BLaER1 treated with 17β-estradiol and CSF1 and Interleukin-3, amounts not matched to agents 10 nM and 100 nM (cell line): ENCODE results near the gene SRRT.

Experiments used
- H3K27ac ChIP-seq, 11 experiments: shearing (Covaris generic); formaldehyde crosslinking; 2 replicates each; pipeline ENCODE4 v1.8.1; 2022
- H3K27me3 ChIP-seq, 11 experiments: shearing (Covaris generic); formaldehyde crosslinking; 2 replicates each; pipeline ENCODE4 v1.8.1; 2022
- H3K36me3 ChIP-seq, 11 experiments: shearing (Covaris generic); formaldehyde crosslinking; 2 replicates each; pipeline ENCODE4 v1.8.1; 2022
- H3K4me1 ChIP-seq, 10 experiments: shearing (Covaris generic); formaldehyde crosslinking; 2 replicates each; pipeline ENCODE4 v1.8.1; 2022
- H3K4me2 ChIP-seq, 11 experiments: shearing (Covaris generic); formaldehyde crosslinking; 2 replicates each; pipeline ENCODE4 v1.8.1; 2022
- H3K4me3 ChIP-seq, 10 experiments: shearing (Covaris generic); formaldehyde crosslinking; 2 replicates each; pipeline ENCODE4 v1.8.1; 2022
- H3K9ac ChIP-seq, 11 experiments: shearing (Covaris generic); formaldehyde crosslinking; 2 replicates each; pipeline ENCODE4 v1.8.1; 2022
- H3K9me3 ChIP-seq, 11 experiments: shearing (Covaris generic); formaldehyde crosslinking; replicated peaks in 1 of 11; 2 replicates each; pipeline ENCODE4 v1.8.1; 2022
- H4K20me1 ChIP-seq, 11 experiments: shearing (Covaris generic); formaldehyde crosslinking; 2 replicates each; pipeline ENCODE4 v1.8.1; 2022
- Cebpa-rat ChIP-seq, 11 experiments: shearing (Covaris generic); IDR thresholded peaks; 2 replicates each; pipeline ENCODE4 v1.8.1; 2022

Gene SRRT

DNA sequence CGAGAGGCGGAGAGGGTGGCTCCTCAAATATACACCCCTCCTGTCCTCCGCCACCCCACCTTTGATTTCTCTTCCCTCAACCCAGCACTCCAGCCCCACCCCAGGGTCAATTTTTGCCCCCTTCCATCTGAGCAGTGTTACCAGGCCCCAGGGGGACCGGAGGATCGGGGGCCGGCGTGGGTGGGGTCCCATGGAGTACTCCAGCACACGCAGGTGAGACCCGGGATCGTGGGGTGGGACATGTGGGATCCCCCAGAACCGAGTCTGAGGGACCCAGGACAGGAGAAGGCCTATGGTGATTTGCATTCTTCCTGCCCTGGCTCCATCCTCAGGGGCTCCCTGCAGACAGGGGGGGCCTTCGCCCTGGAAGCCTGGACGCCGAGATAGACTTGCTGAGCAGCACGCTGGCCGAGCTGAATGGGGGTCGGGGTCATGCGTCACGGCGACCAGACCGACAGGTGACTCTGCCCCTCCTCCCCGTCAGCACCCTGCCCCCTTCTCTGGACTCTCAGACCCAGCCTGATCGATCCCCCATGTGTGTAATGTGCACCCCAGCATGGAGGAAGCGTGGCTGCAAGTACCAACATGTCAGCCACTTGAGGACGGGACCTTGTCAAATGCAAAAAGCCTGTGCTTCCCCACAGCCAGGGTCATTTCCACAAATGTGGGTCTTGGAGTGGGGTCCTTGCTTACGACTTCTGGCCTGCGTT is 7.0 kb upstream of the SRRT start:
- peak overlapping the region; percentile 76 to 99 (median 95) for H3K4me3 ChIP-seq
- TF ChIP-seq Cebpa-rat (IDR thresholded peaks at IDR 0.05): no peak
- H3K9me3 ChIP-seq: no peaks in the 10 kb centered on the region
- peaks cover 0 to 16% (median 5%) of the 10 kb centered on the region in 11 experiments; a peak in 8 of 22 replicates for H4K20me1 ChIP-seq
- H3K4me1 ChIP-seq: peaks cover 56 to 74% (median 68%) of the 10 kb centered on the region in 10 experiments
- H3K9ac ChIP-seq: peak overlapping the region; percentile 88 to 99 (median 96)
- H3K36me3 ChIP-seq: peaks cover 33 to 61% (median 52%) of the 10 kb centered on the region in 11 experiments
- no peaks in the 10 kb centered on the region for H3K27me3 ChIP-seq
- peak overlapping the region; percentile 93 to 99 (median 98) for H3K4me2 ChIP-seq
- H3K27ac ChIP-seq: peak overlapping the region; percentile 87 to 98 (median 95)

DNA sequence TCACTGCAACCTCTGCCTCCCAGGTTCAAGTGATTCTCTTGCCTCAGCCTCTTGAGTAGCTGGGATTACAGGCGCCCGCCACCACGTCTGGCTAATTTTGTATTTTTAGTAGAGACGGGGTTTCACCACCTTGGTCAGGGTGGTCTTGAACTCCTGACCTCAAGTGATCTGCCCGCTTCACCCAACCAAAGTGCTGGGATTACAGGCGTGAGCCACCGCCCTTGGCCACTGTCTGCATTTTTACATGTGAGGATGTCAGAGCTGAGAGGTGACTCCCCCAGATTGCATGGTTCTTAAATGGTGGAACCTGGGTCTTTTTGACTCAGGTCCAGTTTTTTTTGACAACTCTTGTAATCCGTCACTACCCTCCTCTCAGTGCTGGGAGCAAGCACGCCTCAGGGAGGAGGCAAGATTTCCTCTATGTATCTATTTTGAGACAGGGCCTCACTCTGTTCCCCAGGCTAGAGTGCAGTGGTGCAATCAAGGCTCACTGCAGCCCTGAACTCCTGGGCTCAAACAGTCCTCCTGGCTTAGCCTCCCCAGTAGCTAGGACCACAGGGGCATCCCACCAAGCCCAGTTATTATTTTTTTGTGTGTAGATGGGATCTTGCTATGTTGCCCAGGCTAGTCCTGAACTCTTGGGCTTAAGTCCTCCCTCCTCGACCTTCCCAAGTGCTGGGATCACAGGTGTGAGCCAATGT is 1.2 kb upstream of the SRRT start:
- H4K20me1 ChIP-seq: peaks cover 31 to 36% (median 34%) of the 10 kb centered on the region in 11 experiments; a peak in 21 of 22 replicates
- no peaks in the 10 kb centered on the region for H3K27me3 ChIP-seq
- H3K36me3 ChIP-seq: peaks cover 64 to 77% (median 73%) of the 10 kb centered on the region in 11 experiments
- no peak for TF ChIP-seq Cebpa-rat (IDR thresholded peaks at IDR 0.05)
- peak overlapping the region; percentile 63 to 88 (median 78) for H3K4me2 ChIP-seq
- peaks cover 44 to 69% (median 61%) of the 10 kb centered on the region in 10 experiments for H3K4me1 ChIP-seq
- peak overlapping the region in 8 of 10 experiments; percentile 82 to 93 (median 88); a peak in 9 of 20 replicates for H3K4me3 ChIP-seq
- H3K27ac ChIP-seq: peak overlapping the region; percentile 73 to 97 (median 91); a peak in 20 of 22 replicates
- H3K9ac ChIP-seq: peak overlapping the region in 10 of 11 experiments; percentile 86 to 96 (median 94); a peak in 16 of 22 replicates
- H3K9me3 ChIP-seq: peaks cover 0 to 6% (median 0%) of the 10 kb centered on the region in 11 experiments; a peak in 3 of 22 replicates

DNA sequence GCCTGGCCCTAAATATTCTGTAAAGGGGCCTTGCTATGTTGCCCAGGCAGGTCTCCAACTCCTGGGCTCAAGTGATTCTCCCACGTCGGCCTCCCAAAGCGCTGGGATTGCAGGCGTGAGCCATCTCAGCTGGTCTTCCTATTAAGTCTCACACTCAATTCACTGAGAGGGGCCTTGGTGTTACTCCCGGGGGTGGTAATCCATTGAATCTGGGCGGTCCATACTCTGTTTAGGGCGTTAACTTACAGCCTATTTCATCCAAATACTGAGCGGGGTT is 665 bp upstream of the SRRT start:
- peaks cover 44 to 69% (median 61%) of the 10 kb centered on the region in 10 experiments for H3K4me1 ChIP-seq
- H3K4me3 ChIP-seq: peak overlapping the region; percentile 82 to 93 (median 88)
- H3K36me3 ChIP-seq: peaks cover 68 to 82% (median 78%) of the 10 kb centered on the region in 11 experiments
- peaks cover 0 to 6% (median 0%) of the 10 kb centered on the region in 11 experiments; a peak in 3 of 22 replicates for H3K9me3 ChIP-seq
- no peak for TF ChIP-seq Cebpa-rat (IDR thresholded peaks at IDR 0.05)
- peaks cover 36 to 41% (median 39%) of the 10 kb centered on the region in 11 experiments; a peak in 21 of 22 replicates for H4K20me1 ChIP-seq
- H3K27ac ChIP-seq: peak overlapping the region; percentile 73 to 97 (median 91); a peak in 21 of 22 replicates
- H3K9ac ChIP-seq: peak overlapping the region; percentile 86 to 96 (median 93); a peak in 21 of 22 replicates
- H3K4me2 ChIP-seq: peak overlapping the region; percentile 63 to 88 (median 78)
- H3K27me3 ChIP-seq: no peaks in the 10 kb centered on the region

DNA sequence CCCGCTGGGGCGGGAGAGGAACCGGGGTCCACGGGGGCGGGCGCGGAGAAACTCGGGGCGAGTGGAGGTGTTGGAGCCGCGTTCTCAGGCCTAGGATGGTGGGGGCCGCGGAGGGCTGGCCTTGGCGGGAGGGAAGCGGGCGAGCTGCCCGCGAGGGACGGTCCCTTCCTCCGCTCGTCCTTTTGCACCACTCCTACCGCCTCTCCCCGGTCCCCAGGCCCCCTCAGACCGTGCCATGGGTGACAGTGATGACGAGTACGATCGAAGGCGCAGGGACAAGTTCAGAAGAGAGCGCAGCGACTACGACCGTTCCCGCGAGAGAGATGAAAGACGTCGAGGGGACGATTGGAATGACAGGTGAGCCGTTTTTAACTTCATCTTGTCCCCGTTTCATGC is 451 bp downstream of the SRRT start:
- Histone ChIP-seq H3K27ac (peak overlapping the region; percentile 71 to 97 (median 91)), H3K9ac (peak overlapping the region; percentile 86 to 96 (median 93)), H3K27me3 (no peaks in the 10 kb centered on the region), H3K4me1 (peaks cover 52 to 69% (median 65%) of the 10 kb centered on the region in 10 experiments), H4K20me1 (peaks cover 47 to 52% (median 50%) of the 10 kb centered on the region in 11 experiments; a peak in 21 of 22 replicates), H3K4me3 (peak overlapping the region; percentile 82 to 93 (median 88)), H3K9me3 (peaks cover 0 to 6% (median 0%) of the 10 kb centered on the region in 11 experiments; a peak in 3 of 22 replicates), H3K4me2 (peak overlapping the region; percentile 82 to 99 (median 94)), H3K36me3 (peaks cover 71 to 89% (median 85%) of the 10 kb centered on the region in 11 experiments)
- TF ChIP-seq Cebpa-rat (IDR thresholded peaks at IDR 0.05): no peak

DNA sequence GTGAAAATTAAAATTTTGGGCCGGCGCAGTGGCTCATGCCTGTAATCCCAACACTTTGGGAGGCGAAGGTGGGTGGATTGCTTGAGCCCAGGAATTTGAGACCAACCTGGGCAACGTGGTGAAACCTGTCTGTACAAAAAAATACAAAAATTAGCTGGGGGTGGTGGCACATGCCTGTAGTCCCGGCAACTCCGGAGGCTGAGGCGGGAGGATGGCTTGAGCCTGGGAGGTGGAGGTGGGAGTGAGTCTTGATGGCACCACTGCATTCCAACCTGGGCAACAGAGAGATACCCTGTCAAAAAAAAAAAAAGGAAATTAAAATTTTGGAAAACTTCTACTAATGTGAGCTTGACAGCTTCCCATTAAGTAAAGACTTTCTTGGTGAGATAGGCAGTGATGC is 3.1 kb downstream of the SRRT start:
- peak overlapping the region; percentile 33 to 99 (median 94) for H3K4me2 ChIP-seq
- peaks cover 70 to 89% (median 85%) of the 10 kb centered on the region in 11 experiments for H3K36me3 ChIP-seq
- peak overlapping the region in 9 of 11 experiments; percentile 28 to 96 (median 59); a peak in 15 of 22 replicates for H3K9ac ChIP-seq
- no peak for TF ChIP-seq Cebpa-rat (IDR thresholded peaks at IDR 0.05)
- H4K20me1 ChIP-seq: peaks cover 68 to 79% (median 76%) of the 10 kb centered on the region in 11 experiments; a peak in 21 of 22 replicates
- H3K9me3 ChIP-seq: peaks cover 0 to 6% (median 0%) of the 10 kb centered on the region in 11 experiments; a peak in 3 of 22 replicates
- no peaks in the 10 kb centered on the region for H3K27me3 ChIP-seq
- H3K27ac ChIP-seq: no peak overlapping the region
- H3K4me3 ChIP-seq: no peak overlapping the region
- H3K4me1 ChIP-seq: peaks cover 49 to 79% (median 70%) of the 10 kb centered on the region in 10 experiments

DNA sequence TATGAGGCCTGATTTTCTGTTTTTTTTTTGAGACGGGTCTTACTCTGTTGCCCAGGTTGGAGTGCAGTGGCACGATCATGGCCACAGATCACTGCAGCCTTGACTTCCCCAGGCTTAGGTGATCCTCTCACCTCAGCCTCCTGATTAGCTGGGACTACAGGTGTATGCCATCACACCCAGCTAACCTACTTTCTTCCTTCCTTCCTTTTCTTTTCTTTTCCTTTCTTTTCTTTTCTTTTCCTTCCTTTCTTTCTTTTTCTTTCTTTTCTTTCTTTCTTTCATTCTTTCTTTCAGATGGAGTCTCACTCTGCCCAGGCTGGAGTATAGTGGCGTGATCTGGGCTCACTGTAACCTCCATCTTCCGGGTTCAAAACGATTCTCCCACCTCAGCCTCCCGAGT is 3.8 kb downstream of the SRRT start:
- Histone ChIP-seq H3K36me3 (peaks cover 68 to 89% (median 85%) of the 10 kb centered on the region in 11 experiments), H3K4me1 (peaks cover 53 to 85% (median 77%) of the 10 kb centered on the region in 10 experiments), H3K27me3 (no peaks in the 10 kb centered on the region), H3K4me2 (peak overlapping the region; percentile 20 to 99 (median 91); a peak in 19 of 22 replicates), H3K27ac (no peak overlapping the region), H3K9ac (peak overlapping the region; percentile 28 to 96 (median 42); a peak in 16 of 22 replicates), H3K9me3 (peaks cover 0 to 6% (median 0%) of the 10 kb centered on the region in 11 experiments; a peak in 3 of 22 replicates), H4K20me1 (peaks cover 68 to 85% (median 82%) of the 10 kb centered on the region in 11 experiments; a peak in 21 of 22 replicates), H3K4me3 (no peak overlapping the region)
- TF ChIP-seq Cebpa-rat (IDR thresholded peaks at IDR 0.05): no peak

DNA sequence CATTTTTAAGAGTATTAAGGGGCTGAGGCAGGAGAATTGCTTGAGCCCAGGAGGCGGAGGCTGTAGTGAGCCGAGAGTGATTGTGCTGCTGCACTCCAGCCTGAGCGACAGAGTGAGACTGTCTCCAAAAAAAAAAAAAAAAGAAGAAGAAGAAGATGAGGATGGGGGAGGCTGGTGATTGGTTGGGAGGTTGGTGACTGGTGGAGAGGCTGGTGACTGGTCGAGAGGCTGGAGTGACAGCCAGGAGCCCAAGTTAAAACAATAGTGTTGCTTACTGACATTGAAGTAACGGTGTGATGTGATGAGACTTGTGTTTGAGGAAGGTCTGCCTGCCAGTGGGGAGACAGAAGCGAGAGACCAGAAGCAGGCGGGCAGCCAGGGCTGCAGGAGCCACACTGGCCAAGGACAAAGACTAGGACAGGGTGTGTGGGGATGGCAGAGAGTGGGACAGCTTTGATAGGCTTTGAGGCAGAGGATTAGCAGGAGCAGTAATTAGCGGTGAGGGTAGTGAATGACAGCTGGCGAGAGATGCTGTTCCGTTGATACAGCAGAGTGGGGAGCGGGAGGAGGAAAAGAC is 4.9 kb downstream of the SRRT start:
- Histone ChIP-seq H3K27me3 (no peaks in the 10 kb centered on the region), H3K27ac (no peak overlapping the region), H3K4me3 (no peak overlapping the region), H3K4me1 (peaks cover 56 to 87% (median 79%) of the 10 kb centered on the region in 10 experiments), H3K9me3 (no peaks in the 10 kb centered on the region), H3K36me3 (peaks cover 68 to 91% (median 89%) of the 10 kb centered on the region in 11 experiments), H4K20me1 (peaks cover 68 to 96% (median 93%) of the 10 kb centered on the region in 11 experiments; a peak in 21 of 22 replicates), H3K9ac (peak overlapping the region in 10 of 11 experiments; percentile 14 to 96 (median 40); a peak in 10 of 22 replicates), H3K4me2 (peak overlapping the region in 8 of 11 experiments; percentile 20 to 99 (median 62); a peak in 7 of 22 replicates)
- no peak for TF ChIP-seq Cebpa-rat (IDR thresholded peaks at IDR 0.05)

DNA sequence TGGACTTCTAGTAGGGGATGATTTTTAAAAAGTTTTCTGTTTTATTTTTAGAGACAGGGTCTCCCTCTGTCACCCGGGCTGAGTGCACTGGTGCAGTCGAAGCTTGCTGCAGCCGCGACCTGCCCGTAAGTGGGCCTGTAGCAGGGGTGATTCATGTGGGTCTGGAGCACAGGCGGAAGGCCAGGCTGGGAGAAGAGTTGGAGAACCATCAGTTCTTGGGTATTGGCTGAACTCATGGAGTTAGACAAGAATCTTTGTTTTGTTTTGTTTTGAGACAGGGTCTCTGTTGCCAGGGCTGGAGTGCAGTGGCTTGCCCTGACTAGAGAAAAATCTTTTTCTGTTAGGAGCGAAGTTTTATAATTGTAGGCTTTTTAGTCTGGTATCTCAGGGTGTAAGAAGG is 5.7 kb downstream of the SRRT start:
- H4K20me1 ChIP-seq: peaks cover 72 to 100% (median 99%) of the 10 kb centered on the region in 11 experiments; a peak in 21 of 22 replicates
- no peak for TF ChIP-seq Cebpa-rat (IDR thresholded peaks at IDR 0.05)
- H3K4me1 ChIP-seq: peaks cover 64 to 96% (median 87%) of the 10 kb centered on the region in 10 experiments

More for the DNA sequence above, 5.7 kb downstream of the SRRT start:
- H3K36me3 ChIP-seq: peaks cover 76 to 100% (median 98%) of the 10 kb centered on the region in 11 experiments
- no peak overlapping the region for H3K27ac ChIP-seq
- peak overlapping the region in 6 of 11 experiments; percentile 27 to 52 (median 45); a peak in 6 of 22 replicates for H3K9ac ChIP-seq
- H3K4me3 ChIP-seq: no peak overlapping the region
- no peak overlapping the region for H3K4me2 ChIP-seq
- no peaks in the 10 kb centered on the region for H3K9me3 ChIP-seq
- no peaks in the 10 kb centered on the region for H3K27me3 ChIP-seq
